ENCODE measurements around the gene SPC24.
"Not testable (repeated sequence)": the region's sequence is repeated elsewhere in the genome, so short reads cannot be mapped to it uniquely, and the experiment has no call there.

Gene SPC24

DNA sequence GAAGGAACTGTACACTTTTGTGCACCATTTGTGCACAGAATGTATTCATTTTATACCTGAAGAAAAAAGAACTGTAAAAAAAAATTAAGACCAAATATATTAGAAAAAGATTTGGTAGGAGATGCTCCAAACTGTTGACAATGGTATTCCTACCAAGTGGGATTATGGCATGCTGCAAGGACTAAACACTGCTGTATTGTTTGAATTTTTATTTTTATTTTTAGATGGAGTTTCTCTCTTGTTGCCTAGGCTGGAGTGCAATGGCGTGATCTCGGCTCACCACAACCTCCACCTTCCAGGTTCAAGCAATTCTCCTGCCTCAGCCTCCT lies 4.8 kb upstream of the SPC24 start:
- ATAC-seq = not testable (repeated sequence)

DNA sequence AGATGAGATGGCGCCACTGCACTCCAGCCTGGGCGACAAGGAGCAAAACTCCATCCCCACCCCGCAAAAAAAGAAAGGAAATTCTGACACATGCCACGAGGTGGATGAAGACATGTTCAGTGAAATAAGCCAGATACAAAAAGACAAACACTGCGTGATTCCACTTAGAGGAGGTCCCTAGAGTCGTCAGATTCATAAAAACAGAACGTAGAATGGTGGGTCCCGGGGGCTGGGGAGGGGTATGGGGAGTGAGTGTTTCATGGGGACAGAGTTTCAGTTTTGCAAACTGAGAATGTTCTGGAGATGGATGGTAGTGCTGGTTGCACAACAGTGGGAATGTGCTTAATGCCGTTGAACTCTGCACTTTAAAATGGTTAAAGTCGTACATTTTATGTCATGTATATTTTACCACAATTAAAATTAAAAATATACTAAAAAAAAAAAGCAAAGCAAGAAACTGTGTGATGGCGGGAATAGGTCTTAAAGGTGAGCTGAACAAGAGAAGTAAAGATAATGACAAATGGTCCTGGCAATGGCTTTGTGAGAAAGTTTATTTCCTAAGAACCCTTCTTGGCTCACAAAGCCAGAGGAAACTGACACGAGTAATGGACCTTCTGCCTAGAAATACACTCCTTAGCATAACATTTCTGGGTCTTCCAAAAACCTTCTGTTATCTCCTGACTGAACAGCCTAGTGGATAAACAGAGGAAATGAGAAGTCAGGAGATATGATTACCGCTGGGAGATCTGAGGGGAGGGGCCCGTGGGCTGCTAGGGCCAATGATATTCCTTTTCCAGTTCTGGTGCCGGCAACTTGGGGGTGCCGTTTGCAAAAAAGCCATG lies 4.2 kb upstream of the SPC24 start:
- no peak for ATAC-seq

DNA sequence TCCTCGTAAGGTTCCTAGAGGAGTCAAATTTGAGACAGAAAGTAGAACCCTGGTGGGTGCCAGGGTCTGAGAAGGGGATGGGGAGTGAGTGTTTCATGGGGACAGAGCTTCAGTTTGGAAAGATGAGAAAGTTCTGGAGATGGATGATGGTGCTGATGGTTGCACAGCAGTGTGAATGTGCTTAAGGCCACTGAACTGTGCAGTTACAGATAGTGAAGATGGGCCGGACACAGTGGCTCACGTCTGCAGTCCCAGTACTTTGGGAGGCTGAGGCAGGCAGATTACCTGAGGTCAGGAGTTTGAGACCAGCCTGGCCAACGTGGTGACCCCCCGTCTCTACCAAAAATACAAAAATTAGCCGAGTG lies 917 bp downstream of the SPC24 start:
- ATAC-seq = no peak

DNA sequence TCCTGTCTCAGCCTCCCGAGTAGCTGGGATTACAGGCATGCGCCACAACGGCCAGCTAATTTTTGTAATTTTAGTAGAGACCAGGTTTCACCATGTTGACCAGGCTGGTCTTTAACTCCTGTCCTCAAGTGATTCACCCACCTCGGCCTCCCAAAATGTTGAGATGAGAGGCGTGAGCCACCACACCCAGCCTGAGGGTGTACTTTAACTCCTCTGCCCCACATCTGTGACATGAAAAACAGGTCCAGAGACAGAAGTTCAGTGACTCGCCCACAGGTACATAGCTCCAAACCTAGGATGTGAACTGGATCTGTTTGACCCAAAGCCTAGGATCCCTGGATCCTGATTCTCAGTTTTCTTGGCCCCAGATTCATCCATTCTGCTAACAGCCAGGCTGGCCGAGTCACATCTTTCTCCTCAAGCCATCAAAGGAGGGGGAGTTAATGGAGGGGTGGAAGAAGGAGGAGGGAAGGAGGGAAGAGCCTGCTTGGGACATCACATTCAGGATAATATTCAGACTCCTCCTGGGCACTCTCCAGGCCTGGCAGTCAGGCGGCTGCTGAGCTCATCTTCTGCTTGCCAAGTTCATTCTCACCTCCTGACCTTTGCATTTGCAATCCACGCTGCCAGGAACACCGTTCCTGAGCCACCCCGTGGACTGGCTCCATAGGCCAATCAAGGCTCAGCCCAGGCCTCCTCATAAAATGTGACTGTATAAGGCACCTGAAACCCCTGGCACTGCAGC lies 3.1 kb downstream of the SPC24 start:
- ATAC-seq = no peak

DNA sequence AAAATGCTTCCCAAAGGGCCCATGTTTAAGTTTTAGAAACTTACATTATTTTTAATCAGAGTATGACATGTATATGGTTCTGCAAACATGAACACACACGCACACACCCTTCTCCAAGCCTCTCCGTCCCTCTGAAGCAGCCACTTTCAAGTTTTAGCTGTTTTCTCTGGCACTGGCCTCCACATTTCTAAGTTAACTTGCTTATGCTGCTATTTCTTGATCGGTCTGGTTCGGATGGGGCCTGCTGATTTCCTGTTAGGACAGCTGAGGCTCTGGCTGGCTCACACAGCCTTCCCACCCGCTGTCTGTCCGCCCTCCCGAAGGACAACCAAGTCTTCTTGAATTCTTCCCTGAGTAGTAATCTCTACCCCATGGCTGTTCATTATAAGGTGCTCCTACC lies 4.4 kb downstream of the SPC24 start:
- no peak for ATAC-seq

DNA sequence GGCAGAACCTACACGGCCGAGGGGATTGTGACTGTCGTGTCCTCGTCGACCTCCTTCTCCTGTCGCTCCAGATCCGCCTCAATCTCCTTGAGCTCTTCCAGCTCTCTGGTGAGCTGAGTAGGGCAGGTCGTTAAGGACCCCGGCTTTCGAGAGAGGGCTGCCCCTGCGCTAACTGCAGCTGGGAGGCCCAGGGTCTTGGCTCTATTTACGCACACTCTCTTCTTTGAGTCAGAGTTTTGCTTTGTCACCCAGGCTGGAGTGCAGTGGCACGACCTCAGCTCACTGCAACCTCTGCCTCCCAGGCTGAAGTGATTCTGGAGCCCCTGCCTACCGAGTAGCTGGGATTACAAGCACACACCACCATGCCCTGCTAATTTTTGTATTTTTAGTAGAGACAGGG lies 7.6 kb downstream of the SPC24 start:
- ATAC-seq = no peak

DNA sequence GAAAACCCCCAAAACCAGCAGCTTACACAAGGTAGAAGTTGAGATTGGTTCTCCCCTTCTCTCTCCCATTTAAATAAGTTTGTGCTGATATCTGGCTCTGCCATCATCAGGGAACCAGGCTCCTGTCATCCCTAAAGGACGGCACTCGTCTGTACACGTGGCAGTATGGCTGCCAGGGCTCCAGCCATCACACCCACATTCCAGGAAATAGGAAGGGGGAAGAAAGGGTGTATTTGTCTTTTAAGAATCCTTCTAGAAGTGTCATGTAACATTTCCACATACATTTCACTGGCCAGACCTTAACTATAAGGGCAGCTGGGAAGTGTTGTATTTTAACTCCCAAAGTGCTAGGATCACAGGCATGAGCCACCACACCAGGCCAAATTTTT lies 10.1 kb downstream of the SPC24 start:
- ATAC-seq = no peak

DNA sequence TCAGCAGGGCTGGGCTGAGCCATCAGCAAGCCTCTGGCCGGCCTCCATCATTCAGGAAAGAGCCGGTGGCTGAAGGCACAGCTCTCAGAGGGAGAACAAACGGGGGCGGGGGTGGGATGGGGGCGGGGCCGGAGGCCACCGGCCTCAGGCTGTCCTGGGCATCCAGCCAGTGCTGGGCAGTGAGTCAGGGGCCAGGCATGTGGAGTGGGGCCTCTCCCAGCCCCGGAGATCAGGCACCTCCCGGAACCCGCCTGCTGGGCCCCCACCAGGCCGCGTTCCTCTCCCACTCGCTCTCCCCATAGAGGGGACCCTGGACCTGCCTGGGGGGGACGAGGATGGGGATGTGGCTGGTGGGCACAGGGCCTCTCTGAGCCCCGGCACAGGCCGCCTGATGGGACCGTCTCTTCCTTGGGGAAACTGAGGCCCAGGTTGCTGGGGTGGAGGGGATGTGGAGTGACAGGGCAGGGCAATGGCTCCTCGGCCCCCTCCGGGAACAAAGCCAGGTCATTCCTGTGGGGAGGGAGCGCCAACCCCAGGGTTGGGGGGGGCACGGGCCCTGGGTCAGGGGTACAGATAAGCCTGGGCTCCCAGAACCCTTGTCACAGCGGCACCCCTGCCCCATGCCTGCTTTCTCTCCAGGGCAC lies 12.9 kb downstream of the SPC24 start:
- ATAC-seq = no peak

DNA sequence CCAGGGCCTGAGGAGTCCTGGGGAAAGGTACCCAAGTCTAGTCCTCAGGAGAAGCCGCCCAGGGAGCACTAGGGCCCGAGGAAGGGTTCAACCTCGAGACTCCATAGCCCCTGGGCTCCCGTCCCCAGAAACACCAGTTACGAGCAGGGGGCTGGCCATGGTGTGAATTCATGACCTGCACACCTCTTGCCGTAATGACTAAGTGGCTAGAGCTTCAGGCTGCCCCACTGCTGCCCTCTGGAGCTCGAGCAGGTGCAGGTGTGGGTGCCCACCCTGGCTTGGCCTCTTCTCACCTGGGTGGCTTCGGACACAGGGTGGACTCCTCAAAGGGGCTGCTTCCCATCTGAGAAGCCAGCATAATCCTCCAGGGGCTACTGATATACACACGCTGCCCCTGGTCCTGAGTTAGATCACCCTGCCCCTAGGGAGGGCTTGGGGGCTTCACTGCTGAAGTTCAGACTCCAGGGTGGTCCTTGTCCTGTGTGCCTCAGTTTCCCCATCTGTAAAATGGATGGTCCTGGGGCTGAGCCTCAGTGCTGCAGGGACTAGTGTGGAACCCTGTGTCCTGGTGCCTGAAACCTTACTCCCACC lies 13.6 kb downstream of the SPC24 start:
- ATAC-seq = no peak

DNA sequence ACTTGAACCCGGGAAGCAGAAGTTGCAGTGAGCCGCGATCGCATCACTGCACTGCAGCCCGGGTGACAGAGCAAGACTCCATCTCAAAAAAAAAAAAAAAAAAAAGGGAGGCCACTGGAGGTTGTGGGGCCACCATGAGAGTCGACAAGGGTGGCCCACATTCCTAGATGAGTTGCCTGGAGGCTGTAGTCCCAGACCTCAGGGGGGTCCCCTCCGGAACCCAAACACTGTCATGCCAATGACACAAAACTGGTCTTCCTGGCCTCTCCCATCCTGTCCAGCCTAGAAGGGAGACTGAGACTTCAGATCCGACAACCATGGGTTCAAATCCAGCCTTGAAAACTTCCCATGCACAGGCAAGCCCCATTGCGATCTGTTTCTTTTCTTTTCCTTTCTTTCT lies 14.7 kb downstream of the SPC24 start:
- ATAC-seq = no peak

DNA sequence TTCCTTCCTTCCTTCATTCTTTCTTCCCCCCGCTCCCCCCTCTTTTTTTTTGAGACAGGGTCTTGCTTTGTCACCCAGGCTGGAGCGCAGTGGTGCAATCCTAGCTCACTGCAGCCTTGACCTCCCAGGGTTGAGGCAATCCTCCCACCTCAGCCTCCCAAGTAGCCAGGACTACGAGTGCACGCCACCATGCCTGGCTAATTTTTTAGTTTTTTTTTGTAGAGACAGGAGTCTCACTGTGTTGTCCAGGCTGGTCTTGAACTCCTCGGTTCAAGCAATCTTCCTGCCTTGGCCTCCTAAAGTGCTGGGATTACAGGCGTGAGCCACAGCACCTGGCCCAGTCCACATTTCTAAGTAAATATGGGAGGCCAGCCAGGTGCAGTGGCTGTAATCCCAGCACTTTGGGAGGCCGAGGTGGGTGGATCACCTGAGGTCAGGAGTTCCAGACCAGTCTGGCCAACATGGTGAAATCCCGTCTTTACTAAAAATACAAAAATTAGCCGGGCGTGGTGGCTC lies 15.5 kb downstream of the SPC24 start:
- not testable (repeated sequence) for ATAC-seq

DNA sequence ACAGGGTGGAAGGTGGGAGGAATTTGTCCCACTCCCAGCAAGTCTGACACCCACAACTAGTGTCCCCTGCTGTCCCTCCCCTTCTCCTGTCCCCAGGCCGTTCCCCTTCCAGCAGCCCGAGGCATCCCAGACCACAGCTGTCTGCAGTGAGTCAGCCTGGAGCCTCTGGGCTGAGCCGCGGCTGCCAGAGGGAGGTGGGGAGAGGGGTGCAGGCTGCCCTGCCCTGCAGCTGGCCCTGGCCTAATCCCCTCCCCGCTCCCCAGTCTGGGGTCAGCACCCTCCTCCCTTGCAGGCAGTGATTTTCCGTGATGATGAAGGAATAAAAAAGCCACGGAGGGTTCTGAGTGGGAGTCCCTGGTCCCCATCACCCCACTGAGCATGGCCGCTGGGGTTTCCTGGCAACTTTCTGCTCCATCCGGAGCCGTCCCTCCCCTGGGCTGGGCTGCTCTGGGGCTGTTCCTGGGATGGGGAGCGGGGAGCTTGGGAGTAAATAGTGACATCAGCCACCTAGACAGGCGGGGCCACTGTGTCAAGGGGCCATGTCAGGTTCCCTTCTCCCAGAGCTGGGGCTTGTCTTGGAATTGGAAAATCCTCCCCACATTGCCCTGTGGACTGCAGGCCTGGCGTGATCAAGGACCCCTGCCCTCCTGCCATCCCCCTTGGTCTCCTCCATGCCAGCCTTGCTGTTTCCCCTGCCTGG lies 16.8 kb downstream of the SPC24 start:
- no peak for ATAC-seq

DNA sequence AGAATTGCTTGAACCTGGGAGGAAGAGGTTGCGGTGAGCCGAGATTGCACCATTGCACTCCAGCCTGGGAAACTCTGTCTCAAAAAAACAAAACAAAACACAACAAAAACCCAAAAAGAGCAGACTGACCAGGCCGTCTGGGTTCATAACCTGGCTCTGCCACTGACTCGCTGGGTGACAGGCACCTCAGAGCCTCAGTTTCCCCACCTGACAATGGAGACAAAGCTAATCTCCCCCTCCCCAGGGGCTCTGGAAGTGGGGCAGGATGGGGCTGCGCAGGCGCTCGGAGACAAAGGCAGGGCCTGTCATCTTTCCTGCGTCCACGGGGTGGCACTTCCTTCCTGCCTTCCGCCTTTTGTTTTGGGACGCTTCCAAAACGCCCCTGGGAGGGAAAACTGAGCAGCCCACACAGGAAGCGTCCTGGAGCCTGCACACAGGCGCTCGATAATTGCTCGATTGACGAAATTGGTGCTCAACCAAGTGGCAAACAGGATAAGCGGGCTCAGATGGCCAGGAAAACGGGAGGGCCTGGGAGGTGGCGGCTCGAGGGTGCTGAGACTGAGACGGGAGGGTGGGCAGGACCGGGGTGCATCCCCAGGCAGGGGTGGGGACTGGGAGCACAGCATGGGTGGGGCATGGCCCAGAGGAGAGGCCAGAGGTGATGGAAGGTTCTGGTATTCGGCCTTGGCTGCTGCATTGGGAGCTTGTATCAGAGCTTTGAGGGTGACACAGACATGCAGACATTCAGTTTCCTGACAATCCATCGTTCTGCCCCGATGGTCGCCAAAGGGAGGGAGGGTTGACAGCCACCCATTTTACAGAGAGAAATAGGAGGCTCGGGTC lies 17.8 kb downstream of the SPC24 start:
- ATAC-seq = peak; percentile 71 to 82

DNA sequence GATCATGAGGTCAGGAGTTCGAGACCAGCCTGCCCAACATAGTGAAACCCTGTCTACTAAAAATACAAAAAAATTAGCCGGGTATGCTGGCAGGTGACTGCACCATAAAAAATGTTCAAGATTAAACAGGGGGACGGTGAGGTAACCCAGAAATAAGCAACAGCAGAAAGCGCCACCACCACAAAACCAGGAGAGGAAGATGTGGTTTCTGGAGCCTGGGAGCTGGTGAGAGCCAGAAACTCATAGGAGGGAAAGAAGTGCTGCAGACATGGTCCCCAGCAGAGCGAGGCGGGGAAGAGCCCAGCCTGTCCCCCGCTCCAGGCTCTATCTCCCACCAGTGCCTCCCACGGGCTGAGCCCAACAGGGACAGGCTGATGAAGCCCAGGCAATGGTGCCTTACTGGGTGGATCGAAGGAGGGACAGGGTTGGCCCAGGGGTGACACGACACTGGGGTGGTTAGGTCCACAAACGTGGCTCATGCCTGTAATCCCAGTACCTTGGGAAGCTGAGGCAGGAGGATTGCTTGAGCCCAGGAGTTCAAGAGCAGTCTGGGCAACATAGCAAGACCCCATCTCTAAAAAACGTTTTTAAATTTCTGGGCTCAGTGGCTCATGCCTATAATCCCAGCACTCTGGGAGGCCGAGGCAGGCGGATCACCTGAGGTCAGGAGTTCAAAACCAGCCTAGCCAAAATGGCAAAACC lies 19.0 kb downstream of the SPC24 start:
- ATAC-seq = no peak

DNA sequence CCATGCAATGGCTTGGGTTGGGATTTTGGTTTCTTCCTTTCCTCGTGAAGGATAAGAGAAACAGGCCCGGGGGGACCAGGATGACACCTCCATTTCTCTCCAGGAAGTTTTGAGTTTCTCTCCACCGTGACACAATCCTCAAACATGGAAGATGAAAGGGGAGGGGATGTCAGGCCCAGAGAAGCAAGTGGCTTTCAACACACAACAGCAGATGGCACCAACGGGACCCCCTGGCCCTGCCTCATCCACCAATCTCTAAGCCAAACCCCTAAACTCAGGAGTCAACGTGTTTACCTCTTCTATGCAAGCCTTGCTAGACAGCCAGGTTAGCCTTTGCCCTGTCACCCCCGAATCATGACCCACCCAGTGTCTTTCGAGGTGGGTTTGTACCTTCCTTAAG lies 24.1 kb downstream of the SPC24 start:
- ATAC-seq = no peak

DNA sequence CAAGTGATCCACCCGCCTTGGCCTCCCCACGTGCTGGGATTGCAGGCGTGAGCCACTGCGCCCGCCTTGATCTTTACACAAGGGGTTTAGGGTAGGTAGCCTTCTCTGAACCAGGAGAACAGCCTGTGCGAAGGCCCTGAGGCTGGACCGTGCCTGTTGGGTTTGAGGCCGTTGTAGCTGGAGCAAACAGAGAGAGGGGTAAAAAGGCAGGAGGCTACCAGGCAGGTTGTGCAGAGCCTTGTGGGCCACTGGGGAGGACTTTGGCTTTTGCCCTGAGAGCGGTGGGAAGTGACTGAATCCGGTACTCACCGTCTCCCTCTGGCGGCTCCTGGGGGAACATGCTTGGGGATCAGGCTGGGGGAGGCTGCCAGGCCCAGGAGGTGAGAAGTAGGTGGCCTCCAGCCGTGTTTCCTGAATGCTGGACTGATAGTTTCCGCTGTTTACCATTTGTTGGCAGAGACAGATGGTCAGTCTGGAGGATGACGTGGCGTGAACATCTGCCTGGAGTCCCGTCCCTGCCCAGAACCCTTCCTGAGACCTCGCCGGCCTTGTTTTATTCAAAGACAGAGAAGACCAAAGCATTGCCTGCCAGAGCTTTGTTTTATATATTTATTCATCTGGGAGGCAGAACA lies 24.6 kb downstream of the SPC24 start:
- peak; percentile 78 to 84 for ATAC-seq

DNA sequence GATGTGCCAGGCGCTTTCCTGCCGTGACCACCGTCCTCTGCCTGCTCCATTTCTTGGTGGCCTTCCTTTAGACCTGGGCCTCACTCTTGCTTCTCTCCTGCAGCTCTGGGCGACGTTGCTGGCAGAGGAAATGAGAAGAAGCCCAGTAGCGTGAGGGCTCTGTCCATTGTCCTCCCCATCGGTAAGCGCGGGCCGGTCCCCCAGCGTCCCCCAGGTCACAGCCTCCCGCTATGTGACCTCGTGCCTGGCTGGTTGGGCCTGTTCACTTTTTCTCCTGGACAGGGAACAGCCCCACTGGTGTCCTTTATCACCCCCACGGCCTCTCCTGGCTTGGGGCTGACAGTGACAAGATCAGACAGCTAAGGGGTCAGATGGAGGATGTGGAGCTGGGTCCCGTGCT lies 27.7 kb downstream of the SPC24 start:
- no peak for ATAC-seq

DNA sequence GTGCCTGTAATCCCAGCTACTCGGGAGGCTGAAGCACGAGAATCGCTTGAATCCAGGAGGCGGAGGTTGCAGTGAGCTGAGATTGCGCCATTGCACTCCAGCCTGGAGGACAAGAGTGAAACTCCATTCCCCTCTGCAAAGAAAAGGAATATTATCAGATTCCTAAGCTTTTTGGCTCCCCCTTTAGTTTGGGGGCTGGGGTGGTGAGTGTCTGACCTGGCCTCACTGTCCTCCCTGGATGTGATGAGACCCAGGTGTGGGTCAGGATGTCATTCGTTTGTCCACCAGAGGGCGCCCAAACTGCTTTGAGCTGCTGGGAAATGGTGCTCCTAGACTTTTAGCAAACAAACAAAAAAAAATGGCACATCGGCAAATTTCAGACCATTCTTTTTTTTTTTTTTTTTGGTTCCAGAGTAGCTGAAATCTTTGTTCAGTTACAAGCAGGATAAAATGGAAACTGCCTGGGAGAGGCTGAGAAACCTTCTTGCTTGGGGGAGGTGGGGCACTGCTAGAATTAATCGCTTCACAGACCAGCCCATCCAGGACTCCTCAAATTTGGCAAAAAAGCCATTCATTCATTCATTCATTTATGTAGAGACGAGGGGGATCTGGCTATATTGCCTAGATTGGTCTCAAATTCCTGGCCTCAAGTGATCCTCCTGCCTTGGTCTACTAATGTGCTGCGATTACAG lies 29.4 kb downstream of the SPC24 start:
- ATAC-seq = peak; percentile 61 to 65

DNA sequence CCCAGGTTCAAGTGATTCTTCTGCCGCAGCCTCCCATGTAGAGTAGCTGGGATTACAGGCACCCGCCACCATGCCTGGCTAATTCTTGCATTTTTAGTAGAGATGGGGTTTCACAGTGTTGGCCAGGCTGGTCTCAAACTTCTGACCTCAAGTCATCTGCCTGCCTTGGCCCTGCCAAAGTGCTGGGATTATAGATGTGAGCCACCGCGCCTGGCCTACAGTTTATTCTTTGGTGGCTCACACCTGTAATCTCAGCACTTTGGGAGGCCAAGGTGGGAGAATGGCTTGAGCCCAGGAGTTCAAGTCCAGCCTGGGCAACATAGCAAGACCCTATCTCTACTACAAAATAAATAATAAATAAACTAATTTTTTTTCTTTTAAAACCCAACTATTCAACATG lies 31.4 kb downstream of the SPC24 start:
- not testable (repeated sequence) for ATAC-seq

DNA sequence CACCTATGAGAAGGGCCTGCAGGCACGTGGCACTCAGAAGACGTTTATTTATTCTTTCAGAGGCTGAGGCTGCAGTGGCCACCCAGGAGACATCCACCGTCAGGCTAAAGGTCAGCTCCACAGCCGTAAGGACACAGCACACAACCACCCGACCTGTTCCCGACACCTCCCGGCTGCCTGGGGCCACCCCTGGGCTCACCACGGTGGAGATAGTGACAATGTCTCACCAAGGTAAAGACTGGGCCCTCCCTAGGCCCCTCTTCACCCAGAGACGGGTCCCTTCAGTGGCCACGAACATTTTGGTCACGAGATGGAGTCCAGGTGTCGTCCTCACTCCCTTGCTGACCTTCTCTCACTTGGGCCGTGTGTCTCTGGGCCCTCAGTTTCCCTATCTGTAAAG lies 32.5 kb downstream of the SPC24 start:
- no peak for ATAC-seq

Data from activated CD4-positive, CD25-positive, alpha-beta regulatory T cell treated with anti-CD3 and anti-CD28 coated beads, Interleukin-2, amount 50 U/mL, for 24 hours (primary cell).